ENCODE results near the gene PIGS.

GRCh38 chr17:28520687-28521086 lies 50.6 kb downstream of the PIGS start:
- TF ChIP-seq CTCF (IDR thresholded peaks at IDR 0.05; ENCODE audit: low read length) = no peak
- no peak for TF ChIP-seq EZH2 (IDR thresholded peaks at IDR 0.05; ENCODE audit: borderline replicate concordance, low read length)
